Thyroid gland (tissue), 4 donors: ENCODE measurements around the gene DENND2C. TPM values are rescaled to one million over a fixed set of nuclear protein-coding genes. Genes with fewer than 3 reads are reported as not detected.

ENCODE experiments used
- DNase-seq, 2 donors: peaks; one replicate each; pipeline ENCODE4 v3.0.0-alpha.2; 2019
- H3K27ac ChIP-seq, 3 donors: fragments of 200-600 bp; sonication (generic); 1 replicate in 2 of 3; 2 replicates in 1 of 3; pipeline ENCODE4 v1.5.1; 2016 to 2019; ENCODE audit warnings: mild to moderate bottlenecking in 1 of 3, moderate library complexity in 1 of 3
- H3K27me3 ChIP-seq: fragments of 200-600 bp; sonication (generic); one replicate; pipeline ENCODE4 v1.5.1; 2019
- H3K36me3 ChIP-seq, 2 donors: fragments of 200-600 bp; sonication (generic); one replicate each; pipeline ENCODE4 v1.5.1; 2016 to 2019
- H3K4me1 ChIP-seq, 2 donors: fragments of 200-600 bp; sonication (generic); one replicate each; pipeline ENCODE4 v1.5.1; 2017 to 2019
- H3K4me3 ChIP-seq, 3 donors: fragments of 200-600 bp; sonication (generic); replicated peaks in 1 of 3; 1 replicate in 2 of 3; 2 replicates in 1 of 3; pipeline ENCODE4 v1.5.1; 2016; ENCODE audit warnings: mild to moderate bottlenecking in 1 of 3
- H3K9me3 ChIP-seq: fragments of 200-600 bp; sonication (generic); one replicate; pipeline ENCODE4 v1.5.1; 2017
- POLR2A ChIP-seq, 2 donors: fragments of 450-650 bp; IDR thresholded peaks; one replicate each; pipeline ENCODE4 v1.6.1; 2017; ENCODE audit warnings: antibody characterized with exemption in 2 of 2, mild to moderate bottlenecking in 2 of 2, moderate library complexity in 1 of 2
- WGBS, 2 donors: methylation state at CpG; one replicate each; pipeline ENCODE4 v1.1.5; 2017; 5-methylcytosine and 5-hydroxymethylcytosine counted together
- intact Hi-C: fragments of 100-400 bp; cut with DNase I; formaldehyde crosslinking; loops from one replicate; pipeline ENCODE4 v1.15.1; 2023
- total RNA-seq, 4 donors: library from RNA; depleted of rRNA; stranded (reverse); fragments of >200 nt; gene quantifications; one replicate each; pipeline ENCODE4 v1.2.3, GENCODE V29; 2016
- TF ChIP-seq, protein P1 (sequence below), 6 experiments: fragments of 200-600 bp in 3 of 6; fragments of 450-650 bp in 3 of 6; sonication (generic) in 3 of 6; IDR thresholded peaks; one replicate each; pipeline ENCODE4 v1.5.1; 2016 to 2019; ENCODE audit warnings: antibody characterized with exemption in 6 of 6, mild to moderate bottlenecking in 2 of 6, inconsistent platforms in 1 of 6, moderate library complexity in 1 of 6

DENND2C gene
- total RNA-seq, 4 donors from 2014 or later: 2.6 to 3.9 (median 3.8) TPM

- no peaks in the 10 kb centered on the region for H3K27me3 ChIP-seq
- 87 to 88% methylated on average over 4 of the region's 4 CpGs for WGBS, 2 donors
- H3K36me3 ChIP-seq: no peaks in the 10 kb centered on the region
- H3K4me3 ChIP-seq: no peak overlapping the region
- intact Hi-C loops: no loop called here
- H3K27ac ChIP-seq: no peak overlapping the region
- no peak for TF ChIP-seq POLR2A (IDR thresholded peaks at IDR 0.05)
- TF ChIP-seq, protein P1, sequence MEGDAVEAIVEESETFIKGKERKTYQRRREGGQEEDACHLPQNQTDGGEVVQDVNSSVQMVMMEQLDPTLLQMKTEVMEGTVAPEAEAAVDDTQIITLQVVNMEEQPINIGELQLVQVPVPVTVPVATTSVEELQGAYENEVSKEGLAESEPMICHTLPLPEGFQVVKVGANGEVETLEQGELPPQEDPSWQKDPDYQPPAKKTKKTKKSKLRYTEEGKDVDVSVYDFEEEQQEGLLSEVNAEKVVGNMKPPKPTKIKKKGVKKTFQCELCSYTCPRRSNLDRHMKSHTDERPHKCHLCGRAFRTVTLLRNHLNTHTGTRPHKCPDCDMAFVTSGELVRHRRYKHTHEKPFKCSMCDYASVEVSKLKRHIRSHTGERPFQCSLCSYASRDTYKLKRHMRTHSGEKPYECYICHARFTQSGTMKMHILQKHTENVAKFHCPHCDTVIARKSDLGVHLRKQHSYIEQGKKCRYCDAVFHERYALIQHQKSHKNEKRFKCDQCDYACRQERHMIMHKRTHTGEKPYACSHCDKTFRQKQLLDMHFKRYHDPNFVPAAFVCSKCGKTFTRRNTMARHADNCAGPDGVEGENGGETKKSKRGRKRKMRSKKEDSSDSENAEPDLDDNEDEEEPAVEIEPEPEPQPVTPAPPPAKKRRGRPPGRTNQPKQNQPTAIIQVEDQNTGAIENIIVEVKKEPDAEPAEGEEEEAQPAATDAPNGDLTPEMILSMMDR (IDR thresholded peaks at IDR 0.05): no peak
- no peaks in the 10 kb centered on the region for H3K9me3 ChIP-seq
- DNase-seq: no peak
- H3K4me1 ChIP-seq: no peaks in the 10 kb centered on the region
These were observed 18.7 kb upstream of the DENND2C start for GRCh38 chr1:114688526-114688925.

GRCh38 chr1:114685851-114686250 lies 16.0 kb upstream of the DENND2C start:
- H3K4me3 ChIP-seq: no peak overlapping the region
- intact Hi-C loops: no loop called here
- no peaks in the 10 kb centered on the region for H3K9me3 ChIP-seq
- H3K4me1 ChIP-seq: no peaks in the 10 kb centered on the region
- 81 to 83% methylated on average over 5 of the region's 5 CpGs for WGBS, 2 donors
- DNase-seq: no peak
- H3K27ac ChIP-seq: no peak overlapping the region
- H3K36me3 ChIP-seq: no peaks in the 10 kb centered on the region
- no peaks in the 10 kb centered on the region for H3K27me3 ChIP-seq
- TF ChIP-seq, protein P1 (IDR thresholded peaks at IDR 0.05): no peak
- TF ChIP-seq POLR2A (IDR thresholded peaks at IDR 0.05): no peak

DNA sequence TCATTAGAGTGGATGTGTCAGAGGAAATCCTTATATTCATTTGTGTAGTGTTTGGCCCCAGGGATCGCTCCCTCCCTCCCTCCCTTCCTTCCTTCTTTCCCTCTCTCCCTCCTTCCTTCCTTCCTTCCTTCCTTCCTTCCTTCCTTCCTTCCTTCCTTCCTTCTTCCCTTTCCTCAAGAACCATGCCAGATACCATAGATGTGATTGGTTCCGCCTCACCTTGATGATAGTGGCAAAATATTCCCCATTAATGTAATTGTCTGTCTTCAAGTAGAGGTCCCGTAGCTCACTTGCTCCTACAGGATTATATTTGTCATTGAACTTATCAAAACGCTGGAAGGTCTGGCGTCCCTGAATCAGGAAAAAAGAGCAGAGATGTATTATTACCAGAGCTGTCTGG lies 7.8 kb upstream of the DENND2C start:
- TF ChIP-seq, protein P1 (IDR thresholded peaks at IDR 0.05): no peak
- TF ChIP-seq POLR2A (IDR thresholded peaks at IDR 0.05): no peak
- Histone ChIP-seq H3K27me3 (no peaks in the 10 kb centered on the region), H3K36me3 (no peaks in the 10 kb centered on the region), H3K9me3 (no peaks in the 10 kb centered on the region), H3K27ac (no peak overlapping the region), H3K4me1 (no peaks in the 10 kb centered on the region), H3K4me3 (no peak overlapping the region)
- DNase-seq: no peak
- WGBS, 2 donors: 85% methylated on average over 5 of the region's 5 CpGs
- intact Hi-C loops: no loop called here

DNA sequence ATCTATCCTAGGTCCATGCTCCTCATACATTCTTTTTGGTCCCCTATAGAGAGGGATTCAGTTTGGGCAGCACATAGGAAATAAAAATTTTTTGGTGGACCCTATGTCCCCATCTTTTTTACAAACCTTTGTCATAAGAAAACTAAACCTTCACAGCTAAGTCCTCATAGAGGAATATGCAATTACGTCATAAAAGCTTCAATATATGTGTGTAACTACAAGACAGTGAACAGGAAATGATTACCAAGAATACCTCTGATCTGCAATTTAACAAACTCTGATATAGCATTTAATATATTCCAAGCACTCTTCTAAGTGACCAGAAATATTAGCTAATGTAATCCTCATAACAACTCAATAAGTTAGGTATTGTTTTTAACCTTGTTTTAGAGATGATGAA lies 6.3 kb upstream of the DENND2C start:
- H3K27ac ChIP-seq: no peak overlapping the region
- H3K4me1 ChIP-seq: no peaks in the 10 kb centered on the region
- intact Hi-C loops: no loop called here
- no peaks in the 10 kb centered on the region for H3K9me3 ChIP-seq
- no peaks in the 10 kb centered on the region for H3K36me3 ChIP-seq
- 93 to 96% methylated on average over 1 of the region's 1 CpG for WGBS, 2 donors
- no peaks in the 10 kb centered on the region for H3K27me3 ChIP-seq
- TF ChIP-seq, protein P1 (IDR thresholded peaks at IDR 0.05): no peak
- no peak for TF ChIP-seq POLR2A (IDR thresholded peaks at IDR 0.05)
- H3K4me3 ChIP-seq: no peak overlapping the region
- no peak for DNase-seq

DNA sequence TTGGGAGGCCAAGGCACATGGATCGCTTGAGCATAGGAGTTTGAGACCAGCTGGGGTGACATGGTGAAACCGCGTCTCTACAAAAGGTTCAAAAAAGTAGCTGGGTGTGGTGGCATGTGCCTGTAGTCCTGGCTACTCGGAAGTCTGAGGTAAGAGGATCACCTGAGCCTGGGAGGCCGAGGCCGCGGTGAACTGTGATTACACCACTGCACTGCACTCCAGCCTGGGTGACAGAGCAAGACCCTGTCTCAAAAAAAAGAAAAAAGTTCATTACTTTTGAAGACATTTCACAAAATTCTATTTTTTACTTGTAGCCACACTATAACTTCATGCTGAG lies 2.1 kb upstream of the DENND2C start:
- Histone ChIP-seq H3K9me3 (no peaks in the 10 kb centered on the region), H3K36me3 (no peaks in the 10 kb centered on the region), H3K27me3 (no peaks in the 10 kb centered on the region), H3K27ac (no peak overlapping the region), H3K4me3 (no peak overlapping the region), H3K4me1 (peaks cover 0 to 4% of the 10 kb centered on the region in 2 donors)
- TF ChIP-seq, protein P1 (IDR thresholded peaks at IDR 0.05): no peak
- no peak for TF ChIP-seq POLR2A (IDR thresholded peaks at IDR 0.05)
- WGBS, 2 donors: 82 to 89% methylated on average over 7 of the region's 7 CpGs
- DNase-seq: no peak
- intact Hi-C loops: no loop called here
